Measurements from ENCODE around the gene ZDHHC8.

The ZDHHC8 gene

DNA sequence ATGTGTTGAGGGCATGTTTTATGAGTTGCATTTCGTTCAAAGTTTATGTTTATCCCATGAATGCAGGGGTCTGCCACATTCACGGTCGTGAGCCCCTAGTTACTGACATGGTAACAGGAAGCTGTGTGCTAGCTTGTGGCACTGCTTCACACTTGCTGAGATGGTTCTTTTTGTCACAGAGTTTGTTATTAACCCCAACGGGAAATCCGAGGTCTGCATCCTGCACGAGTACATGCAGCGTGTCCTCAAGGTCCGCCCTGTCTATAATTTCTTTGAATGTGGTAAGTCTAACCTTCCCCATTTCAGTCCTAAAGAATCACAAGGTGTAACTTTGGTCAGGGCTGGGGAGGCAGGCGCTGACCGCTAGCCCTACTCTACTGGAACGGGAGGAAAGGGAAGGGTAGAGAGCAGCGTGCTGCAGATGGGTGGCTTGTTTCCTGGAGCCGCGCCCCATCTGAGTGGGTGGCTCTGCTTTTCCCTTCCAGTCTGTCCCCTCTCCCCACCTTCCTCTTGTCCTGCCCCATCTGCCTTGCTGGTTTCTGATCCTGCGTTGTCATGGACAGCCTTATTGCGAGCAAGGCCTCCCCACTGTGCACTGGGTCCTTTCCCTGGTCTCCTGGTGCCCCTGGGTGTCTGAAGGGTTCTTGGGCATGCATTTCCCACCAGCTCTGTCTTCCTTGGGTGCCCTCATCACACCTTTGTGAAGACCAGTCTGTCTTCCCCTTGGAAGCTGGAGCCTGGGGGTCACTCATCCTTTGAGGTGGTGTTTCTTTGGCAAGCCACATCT lies 39.7 kb upstream of the ZDHHC8 start:
- no peak overlapping the region for H3K4me3 ChIP-seq (ENCODE audit: low read depth, low read length)
- TF ChIP-seq, protein P1, sequence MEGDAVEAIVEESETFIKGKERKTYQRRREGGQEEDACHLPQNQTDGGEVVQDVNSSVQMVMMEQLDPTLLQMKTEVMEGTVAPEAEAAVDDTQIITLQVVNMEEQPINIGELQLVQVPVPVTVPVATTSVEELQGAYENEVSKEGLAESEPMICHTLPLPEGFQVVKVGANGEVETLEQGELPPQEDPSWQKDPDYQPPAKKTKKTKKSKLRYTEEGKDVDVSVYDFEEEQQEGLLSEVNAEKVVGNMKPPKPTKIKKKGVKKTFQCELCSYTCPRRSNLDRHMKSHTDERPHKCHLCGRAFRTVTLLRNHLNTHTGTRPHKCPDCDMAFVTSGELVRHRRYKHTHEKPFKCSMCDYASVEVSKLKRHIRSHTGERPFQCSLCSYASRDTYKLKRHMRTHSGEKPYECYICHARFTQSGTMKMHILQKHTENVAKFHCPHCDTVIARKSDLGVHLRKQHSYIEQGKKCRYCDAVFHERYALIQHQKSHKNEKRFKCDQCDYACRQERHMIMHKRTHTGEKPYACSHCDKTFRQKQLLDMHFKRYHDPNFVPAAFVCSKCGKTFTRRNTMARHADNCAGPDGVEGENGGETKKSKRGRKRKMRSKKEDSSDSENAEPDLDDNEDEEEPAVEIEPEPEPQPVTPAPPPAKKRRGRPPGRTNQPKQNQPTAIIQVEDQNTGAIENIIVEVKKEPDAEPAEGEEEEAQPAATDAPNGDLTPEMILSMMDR (IDR thresholded peaks at IDR 0.05; ENCODE audit: borderline replicate concordance, insufficient read depth, low read depth, low read length) = no peak

DNA sequence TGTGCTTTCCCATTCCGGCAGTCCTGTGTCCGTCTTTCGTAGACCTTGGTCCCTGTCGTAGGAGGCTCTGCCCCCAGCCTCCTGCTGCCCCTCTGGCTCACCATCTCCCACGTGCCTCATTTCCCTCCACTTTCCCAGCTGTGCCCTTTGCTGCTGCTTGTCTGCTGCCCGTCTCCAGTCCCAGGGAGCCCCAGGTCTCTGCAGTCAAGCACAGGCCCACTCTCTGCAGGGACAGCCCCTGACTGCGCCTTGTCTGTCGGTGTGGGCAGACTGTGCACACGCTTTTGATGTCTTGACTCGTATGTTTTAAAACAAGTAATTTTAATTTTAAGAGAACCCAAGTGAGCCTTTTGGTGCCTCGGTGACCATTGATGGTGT lies 39.1 kb upstream of the ZDHHC8 start:
- TF ChIP-seq, protein P1 (IDR thresholded peaks at IDR 0.05; ENCODE audit: borderline replicate concordance, insufficient read depth, low read depth, low read length) = no peak
- H3K4me3 ChIP-seq (ENCODE audit: low read depth, low read length) = no peak overlapping the region

DNA sequence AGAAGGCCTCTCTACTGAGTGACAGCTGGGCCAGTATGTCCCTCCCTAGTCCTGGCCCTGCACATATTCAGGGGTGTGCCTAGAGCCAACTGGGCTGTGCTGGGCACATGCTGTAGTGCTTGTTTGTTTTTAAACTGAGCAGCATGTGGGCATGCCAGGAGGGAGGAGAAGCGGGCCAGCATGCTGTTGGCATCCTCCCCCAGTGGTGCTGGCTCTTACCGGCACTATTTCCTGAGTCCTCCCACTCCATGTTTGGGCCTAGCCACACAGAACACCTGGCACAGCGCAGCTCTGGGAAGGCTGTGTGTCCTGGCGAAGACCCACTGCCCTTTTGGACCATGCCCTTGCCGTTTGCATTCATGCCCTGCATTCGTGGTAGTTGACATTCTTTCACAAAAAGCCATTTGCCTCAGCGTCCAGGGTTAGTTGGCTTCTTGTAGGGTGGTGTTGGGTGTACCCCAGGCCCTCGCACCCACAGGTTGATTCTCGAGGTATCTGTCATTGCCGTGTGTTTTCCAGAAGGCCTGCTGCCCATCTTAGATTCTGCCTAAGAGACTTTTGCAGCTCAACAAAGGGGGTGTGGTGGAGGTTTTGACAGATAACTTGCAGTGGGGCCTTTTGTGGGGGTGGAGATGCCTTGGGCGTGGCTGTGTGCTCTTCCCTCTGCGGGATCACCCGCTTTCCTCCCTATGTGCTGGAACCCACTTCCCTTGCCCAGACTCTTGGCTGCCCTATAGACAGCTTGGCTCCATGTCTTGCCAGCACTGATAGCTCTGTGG lies 38.0 kb upstream of the ZDHHC8 start:
- TF ChIP-seq, protein P1 (IDR thresholded peaks at IDR 0.05; ENCODE audit: borderline replicate concordance, insufficient read depth, low read depth, low read length) = no peak
- H3K4me3 ChIP-seq (ENCODE audit: low read depth, low read length) = no peak overlapping the region

DNA sequence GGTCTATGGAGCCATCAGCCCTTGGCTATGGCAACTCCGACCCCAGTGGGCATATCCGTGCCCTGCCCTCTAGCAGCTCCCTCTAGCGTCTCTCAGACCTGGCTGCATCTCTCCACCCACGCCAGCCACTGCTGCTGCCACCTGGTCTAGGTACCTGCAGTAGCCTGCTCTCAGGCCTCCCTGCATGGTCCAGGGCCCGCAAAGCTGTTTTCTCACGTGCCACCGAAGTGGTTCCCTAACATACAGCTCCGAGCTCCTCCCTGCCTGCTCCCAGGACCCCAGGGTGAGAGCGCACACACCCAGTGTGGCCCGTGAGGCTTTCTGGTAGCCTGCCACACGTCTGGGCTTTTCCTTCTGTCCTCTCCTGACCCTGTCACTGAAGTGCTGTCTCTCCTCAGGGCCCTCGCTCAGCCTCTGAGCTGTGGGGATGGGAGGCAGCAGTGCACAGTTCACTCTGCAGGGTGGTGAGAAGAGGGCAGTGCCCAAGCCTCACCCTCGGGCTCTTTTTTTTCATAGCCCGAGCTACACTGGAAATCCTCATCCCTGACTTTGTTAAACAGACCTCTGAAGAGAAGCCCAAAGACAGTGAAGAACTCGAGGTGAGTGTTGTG lies 37.3 kb upstream of the ZDHHC8 start:
- no peak overlapping the region for H3K4me3 ChIP-seq (ENCODE audit: low read depth, low read length)
- TF ChIP-seq, protein P1 (IDR thresholded peaks at IDR 0.05; ENCODE audit: borderline replicate concordance, insufficient read depth, low read depth, low read length) = no peak

DNA sequence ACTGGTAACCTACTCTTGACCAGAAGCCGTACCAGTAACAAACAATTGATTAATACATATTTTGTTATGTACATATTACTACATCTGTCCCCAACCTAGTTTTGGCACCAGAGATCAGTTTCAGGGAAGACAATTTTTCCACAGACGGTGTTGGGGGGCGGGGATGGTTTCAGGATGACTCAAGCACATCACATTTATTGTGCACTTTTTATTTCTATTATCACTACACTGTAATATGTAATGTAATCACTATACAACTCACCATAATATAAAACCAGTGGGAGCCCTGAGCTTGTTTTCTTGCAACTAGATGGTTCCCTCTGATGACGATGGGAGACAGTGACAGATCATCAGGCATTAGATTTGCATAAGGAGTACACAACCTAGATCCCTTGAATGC lies 36.1 kb upstream of the ZDHHC8 start:
- TF ChIP-seq, protein P1 (IDR thresholded peaks at IDR 0.05; ENCODE audit: borderline replicate concordance, insufficient read depth, low read depth, low read length) = no peak
- H3K4me3 ChIP-seq (ENCODE audit: low read depth, low read length) = no peak overlapping the region

DNA sequence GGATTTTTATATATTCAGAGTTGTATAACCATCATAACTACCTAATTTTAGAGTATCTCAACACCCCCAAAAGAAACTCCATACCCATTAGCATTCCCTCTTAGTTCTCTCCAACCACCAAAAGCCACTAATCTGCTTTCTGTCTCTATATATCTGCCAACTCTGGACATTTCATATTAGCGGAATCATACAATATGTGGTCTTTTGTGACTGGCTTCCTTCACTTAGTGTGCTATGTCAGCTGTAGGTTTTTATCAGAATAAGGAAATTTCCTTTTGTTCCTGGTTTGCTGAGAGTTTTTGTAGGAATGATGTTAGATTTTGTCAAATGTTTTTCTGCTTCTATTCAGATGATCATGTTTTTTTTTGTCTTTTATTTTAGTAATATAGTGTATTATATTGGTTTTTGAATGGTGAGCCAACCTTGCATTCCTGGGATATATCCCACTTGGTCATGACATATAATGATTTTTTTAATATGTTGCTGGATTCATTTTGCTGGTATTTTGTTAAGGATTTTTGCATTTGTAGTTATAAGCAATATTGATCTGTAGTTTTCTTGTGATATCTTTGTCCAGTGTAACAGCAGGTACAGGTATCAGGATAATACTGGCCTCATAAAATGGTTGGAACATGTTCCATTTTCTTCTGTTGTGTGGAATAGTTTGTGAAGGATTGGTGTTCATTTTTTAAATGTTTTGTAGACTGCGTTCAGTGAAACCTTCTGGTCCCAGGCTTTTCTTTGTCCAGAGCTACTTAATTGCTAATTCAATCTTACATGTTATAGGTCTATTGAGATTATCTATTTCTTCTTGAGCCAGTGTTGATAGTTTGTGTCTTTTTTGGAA lies 34.8 kb upstream of the ZDHHC8 start:
- H3K4me3 ChIP-seq (ENCODE audit: low read depth, low read length) = no peak overlapping the region
- TF ChIP-seq, protein P1 (IDR thresholded peaks at IDR 0.05; ENCODE audit: borderline replicate concordance, insufficient read depth, low read depth, low read length) = no peak

Data from GM12875 (cell line).